Mucosa of rectum (tissue), 2 donors: ENCODE data around the gene TCN2.

ENCODE experiments used
- H3K27ac ChIP-seq, 2 donors: one replicate each; pipeline ENCODE4 v1.7.0; 2013; ENCODE audit warnings: inconsistent platforms in 2 of 2, low read depth in 2 of 2, low read length in 2 of 2
- H3K27me3 ChIP-seq, 2 donors: one replicate each; pipeline ENCODE4 v1.7.0; 2013; ENCODE audit warnings: low read length in 2 of 2; ENCODE audit not compliant: control insufficient read depth in 2 of 2, insufficient read depth in 2 of 2
- H3K36me3 ChIP-seq, 2 donors: one replicate each; pipeline ENCODE4 v1.7.0; 2013; ENCODE audit warnings: low read length in 2 of 2; ENCODE audit not compliant: control insufficient read depth in 2 of 2, insufficient read depth in 2 of 2
- H3K4me1 ChIP-seq, 2 donors: one replicate each; pipeline ENCODE4 v1.7.0; 2013; ENCODE audit warnings: low read length in 2 of 2, mild to moderate bottlenecking in 1 of 2; ENCODE audit not compliant: control insufficient read depth in 2 of 2, insufficient read depth in 2 of 2
- H3K4me3 ChIP-seq, 2 donors: one replicate each; pipeline ENCODE4 v1.7.0; 2013; ENCODE audit warnings: low read length in 2 of 2
- H3K9ac ChIP-seq, 2 donors: one replicate each; pipeline ENCODE4 v1.7.0; 2013; ENCODE audit warnings: low read length in 2 of 2, low read depth in 1 of 2, mild to moderate bottlenecking in 1 of 2
- H3K9me3 ChIP-seq, 2 donors: one replicate each; pipeline ENCODE4 v1.7.0; 2013; ENCODE audit warnings: low read length in 2 of 2; ENCODE audit not compliant: control insufficient read depth in 2 of 2
- donor health status: healthy.
- donor health status: Normal muscosa, but diverticular disease.

The TCN2 gene

GRCh38 chr22:30655532-30655931, 48.6 kb downstream of the TCN2 start:
- H3K27ac ChIP-seq = no peak overlapping the region
- no peaks in the 10 kb centered on the region for H3K9me3 ChIP-seq
- no peak overlapping the region for H3K9ac ChIP-seq

GRCh38 chr22:30662040-30662439, 55.1 kb downstream of the TCN2 start:
- no peaks in the 10 kb centered on the region for H3K27me3 ChIP-seq
- peaks cover 13 to 18% of the 10 kb centered on the region in 2 donors for H3K36me3 ChIP-seq
- H3K4me3 ChIP-seq = no peak overlapping the region
- no peaks in the 10 kb centered on the region for H3K9me3 ChIP-seq
- H3K9ac ChIP-seq = no peak overlapping the region
- peaks cover 8 to 17% of the 10 kb centered on the region in 2 donors for H3K4me1 ChIP-seq
- H3K27ac ChIP-seq = no peak overlapping the region

More at GRCh38 chr22:30655532-30655931, 48.6 kb downstream of the TCN2 start:
- H3K4me1 ChIP-seq = peaks cover 2 to 3% of the 10 kb centered on the region in 2 donors
- no peaks in the 10 kb centered on the region for H3K36me3 ChIP-seq
- H3K27me3 ChIP-seq = no peaks in the 10 kb centered on the region
- H3K4me3 ChIP-seq = no peak overlapping the region

- Histone ChIP-seq H3K9ac (no peak overlapping the region), H3K27ac (peak overlapping the region in 1 of 2 donors; percentile 51), H3K36me3 (peaks cover 13 to 18% of the 10 kb centered on the region in 2 donors), H3K27me3 (no peaks in the 10 kb centered on the region), H3K9me3 (no peaks in the 10 kb centered on the region), H3K4me3 (no peak overlapping the region), H3K4me1 (peaks cover 12 to 31% of the 10 kb centered on the region in 2 donors)
Measured at GRCh38 chr22:30664798-30665197, 57.8 kb downstream of the TCN2 start.

- Histone ChIP-seq H3K9ac (no peak overlapping the region), H3K27ac (peak overlapping the region; percentile 51 to 65), H3K9me3 (no peaks in the 10 kb centered on the region), H3K36me3 (peaks cover 13 to 18% of the 10 kb centered on the region in 2 donors), H3K4me1 (peaks cover 12 to 31% of the 10 kb centered on the region in 2 donors), H3K4me3 (peak overlapping the region in 1 of 2 donors; percentile 14), H3K27me3 (no peaks in the 10 kb centered on the region)
Measured at GRCh38 chr22:30665266-30665665, 58.3 kb downstream of the TCN2 start.

GRCh38 chr22:30665786-30666185, 58.8 kb downstream of the TCN2 start:
- Histone ChIP-seq H3K27me3 (no peaks in the 10 kb centered on the region), H3K9ac (peak overlapping the region; percentile 6 to 9), H3K9me3 (no peaks in the 10 kb centered on the region), H3K4me1 (peaks cover 12 to 31% of the 10 kb centered on the region in 2 donors), H3K36me3 (peaks cover 13 to 18% of the 10 kb centered on the region in 2 donors), H3K4me3 (peak overlapping the region; percentile 1 to 62), H3K27ac (peak overlapping the region; percentile 51 to 67)

- Histone ChIP-seq H3K27ac (peak overlapping the region; percentile 96 to 98), H3K9ac (peak overlapping the region; percentile 77 to 98), H3K36me3 (peaks cover 13% of the 10 kb centered on the region in 2 donors), H3K9me3 (no peaks in the 10 kb centered on the region), H3K4me1 (peaks cover 12 to 31% of the 10 kb centered on the region in 2 donors), H3K27me3 (no peaks in the 10 kb centered on the region), H3K4me3 (peak overlapping the region; percentile 89)
Measured at GRCh38 chr22:30667107-30667493, 60.1 kb downstream of the TCN2 start.

GRCh38 chr22:30667494-30668385, 60.8 kb downstream of the TCN2 start, which contains the start of gene DUSP18:
Gene DUSP18 (minus strand): TSS chr22:30667875. CDS start chr22:30664003, 3,872 bp downstream.
- H3K27me3 ChIP-seq = no peaks in the 10 kb centered on the region
- H3K9ac ChIP-seq = peak within 1 kb of the TSS; percentile 77 to 98
- no peaks in the 10 kb centered on the region for H3K9me3 ChIP-seq
- H3K27ac ChIP-seq = peak within 1 kb of the TSS; percentile 96 to 98
- H3K36me3 ChIP-seq = peaks cover 10 to 11% of the 10 kb centered on the region in 2 donors
- peaks cover 12 to 31% of the 10 kb centered on the region in 2 donors for H3K4me1 ChIP-seq
- H3K4me3 ChIP-seq = peak within 1 kb of the TSS; percentile 89

GRCh38 chr22:30668386-30668710, 61.4 kb downstream of the TCN2 start:
- peaks cover 12 to 31% of the 10 kb centered on the region in 2 donors for H3K4me1 ChIP-seq
- no peaks in the 10 kb centered on the region for H3K9me3 ChIP-seq
- no peaks in the 10 kb centered on the region for H3K27me3 ChIP-seq
- peaks cover 4 to 5% of the 10 kb centered on the region in 2 donors for H3K36me3 ChIP-seq
- H3K27ac ChIP-seq = peak overlapping the region; percentile 96 to 98
- H3K9ac ChIP-seq = peak overlapping the region; percentile 72 to 98
- H3K4me3 ChIP-seq = peak overlapping the region; percentile 89

- no peak overlapping the region for H3K9ac ChIP-seq
- H3K36me3 ChIP-seq = no peaks in the 10 kb centered on the region
- H3K27ac ChIP-seq = no peak overlapping the region
- peaks cover 8 to 20% of the 10 kb centered on the region in 2 donors for H3K4me1 ChIP-seq
- H3K9me3 ChIP-seq = no peaks in the 10 kb centered on the region
- H3K27me3 ChIP-seq = no peaks in the 10 kb centered on the region
- H3K4me3 ChIP-seq = no peak overlapping the region
Measured at GRCh38 chr22:30671071-30671470, 64.1 kb downstream of the TCN2 start.

GRCh38 chr22:30673136-30673535, 66.2 kb downstream of the TCN2 start:
- no peaks in the 10 kb centered on the region for H3K27me3 ChIP-seq
- H3K9ac ChIP-seq = no peak overlapping the region
- no peaks in the 10 kb centered on the region for H3K9me3 ChIP-seq
- no peak overlapping the region for H3K4me3 ChIP-seq
- H3K36me3 ChIP-seq = no peaks in the 10 kb centered on the region
- peaks cover 4 to 6% of the 10 kb centered on the region in 2 donors for H3K4me1 ChIP-seq
- no peak overlapping the region for H3K27ac ChIP-seq
